Thyroid gland (tissue), 4 donors: ENCODE data around the gene RNGTT. TPM values are rescaled to one million over a fixed set of nuclear protein-coding genes. Genes with fewer than 3 reads are reported as not detected.

ENCODE experiments used
- DNase-seq, 2 donors: peaks; one replicate each; pipeline ENCODE4 v3.0.0-alpha.2; 2019
- H3K27ac ChIP-seq, 3 donors: fragments of 200-600 bp; sonication (generic); 1 replicate in 2 of 3; 2 replicates in 1 of 3; pipeline ENCODE4 v1.5.1; 2016 to 2019; ENCODE audit warnings: mild to moderate bottlenecking in 1 of 3, moderate library complexity in 1 of 3
- H3K27me3 ChIP-seq: fragments of 200-600 bp; sonication (generic); one replicate; pipeline ENCODE4 v1.5.1; 2019
- H3K36me3 ChIP-seq, 2 donors: fragments of 200-600 bp; sonication (generic); one replicate each; pipeline ENCODE4 v1.5.1; 2016 to 2019
- H3K4me1 ChIP-seq, 2 donors: fragments of 200-600 bp; sonication (generic); one replicate each; pipeline ENCODE4 v1.5.1; 2017 to 2019
- H3K4me3 ChIP-seq, 3 donors: fragments of 200-600 bp; sonication (generic); replicated peaks in 1 of 3; 1 replicate in 2 of 3; 2 replicates in 1 of 3; pipeline ENCODE4 v1.5.1; 2016; ENCODE audit warnings: mild to moderate bottlenecking in 1 of 3
- H3K9me3 ChIP-seq: fragments of 200-600 bp; sonication (generic); one replicate; pipeline ENCODE4 v1.5.1; 2017
- POLR2A ChIP-seq, 2 donors: fragments of 450-650 bp; IDR thresholded peaks; one replicate each; pipeline ENCODE4 v1.6.1; 2017; ENCODE audit warnings: antibody characterized with exemption in 2 of 2, mild to moderate bottlenecking in 2 of 2, moderate library complexity in 1 of 2
- WGBS, 2 donors: methylation state at CpG; one replicate each; pipeline ENCODE4 v1.1.5; 2017; 5-methylcytosine and 5-hydroxymethylcytosine counted together
- intact Hi-C: fragments of 100-400 bp; cut with DNase I; formaldehyde crosslinking; loops from one replicate; pipeline ENCODE4 v1.15.1; 2023
- total RNA-seq, 4 donors: library from RNA; depleted of rRNA; stranded (reverse); fragments of >200 nt; gene quantifications; one replicate each; pipeline ENCODE4 v1.2.3, GENCODE V29; 2016
- TF ChIP-seq, protein P1 (sequence below), 6 experiments: fragments of 200-600 bp in 3 of 6; fragments of 450-650 bp in 3 of 6; sonication (generic) in 3 of 6; IDR thresholded peaks; one replicate each; pipeline ENCODE4 v1.5.1; 2016 to 2019; ENCODE audit warnings: antibody characterized with exemption in 6 of 6, mild to moderate bottlenecking in 2 of 6, inconsistent platforms in 1 of 6, moderate library complexity in 1 of 6

The RNGTT gene
- total RNA-seq, 4 donors from 2014 or later: 19.1 to 31.4 (median 24.8) TPM

DNA sequence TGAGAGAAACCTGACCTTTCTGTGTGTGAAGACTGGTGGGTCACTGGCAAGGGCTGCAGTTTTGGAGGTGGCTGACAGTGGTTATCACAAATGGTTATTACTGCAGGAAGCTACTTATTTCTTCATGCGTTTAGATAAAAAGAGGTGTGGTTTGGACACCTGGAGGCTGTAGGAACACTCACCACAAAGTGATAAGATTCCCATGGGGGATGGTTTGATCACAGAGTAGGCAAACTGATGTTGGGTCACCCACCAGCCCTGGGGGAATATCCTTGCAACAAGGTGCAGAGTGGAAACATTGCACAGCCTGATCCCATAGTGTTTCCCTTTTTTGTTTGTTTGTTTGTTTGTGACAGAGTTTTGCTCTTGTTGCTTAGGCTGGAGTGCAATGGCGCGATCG lies 33.9 kb upstream of the RNGTT start:
- no peak for TF ChIP-seq POLR2A (IDR thresholded peaks at IDR 0.05)
- TF ChIP-seq, protein P1, sequence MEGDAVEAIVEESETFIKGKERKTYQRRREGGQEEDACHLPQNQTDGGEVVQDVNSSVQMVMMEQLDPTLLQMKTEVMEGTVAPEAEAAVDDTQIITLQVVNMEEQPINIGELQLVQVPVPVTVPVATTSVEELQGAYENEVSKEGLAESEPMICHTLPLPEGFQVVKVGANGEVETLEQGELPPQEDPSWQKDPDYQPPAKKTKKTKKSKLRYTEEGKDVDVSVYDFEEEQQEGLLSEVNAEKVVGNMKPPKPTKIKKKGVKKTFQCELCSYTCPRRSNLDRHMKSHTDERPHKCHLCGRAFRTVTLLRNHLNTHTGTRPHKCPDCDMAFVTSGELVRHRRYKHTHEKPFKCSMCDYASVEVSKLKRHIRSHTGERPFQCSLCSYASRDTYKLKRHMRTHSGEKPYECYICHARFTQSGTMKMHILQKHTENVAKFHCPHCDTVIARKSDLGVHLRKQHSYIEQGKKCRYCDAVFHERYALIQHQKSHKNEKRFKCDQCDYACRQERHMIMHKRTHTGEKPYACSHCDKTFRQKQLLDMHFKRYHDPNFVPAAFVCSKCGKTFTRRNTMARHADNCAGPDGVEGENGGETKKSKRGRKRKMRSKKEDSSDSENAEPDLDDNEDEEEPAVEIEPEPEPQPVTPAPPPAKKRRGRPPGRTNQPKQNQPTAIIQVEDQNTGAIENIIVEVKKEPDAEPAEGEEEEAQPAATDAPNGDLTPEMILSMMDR (IDR thresholded peaks at IDR 0.05): no peak
- Histone ChIP-seq H3K27me3 (no peaks in the 10 kb centered on the region), H3K4me3 (no peak overlapping the region), H3K9me3 (no peaks in the 10 kb centered on the region), H3K36me3 (no peaks in the 10 kb centered on the region), H3K27ac (no peak overlapping the region), H3K4me1 (no peaks in the 10 kb centered on the region)
- intact Hi-C loops: no loop called here
- WGBS, 2 donors: 87 to 96% methylated on average over 4 of the region's 4 CpGs
- DNase-seq: no peak

DNA sequence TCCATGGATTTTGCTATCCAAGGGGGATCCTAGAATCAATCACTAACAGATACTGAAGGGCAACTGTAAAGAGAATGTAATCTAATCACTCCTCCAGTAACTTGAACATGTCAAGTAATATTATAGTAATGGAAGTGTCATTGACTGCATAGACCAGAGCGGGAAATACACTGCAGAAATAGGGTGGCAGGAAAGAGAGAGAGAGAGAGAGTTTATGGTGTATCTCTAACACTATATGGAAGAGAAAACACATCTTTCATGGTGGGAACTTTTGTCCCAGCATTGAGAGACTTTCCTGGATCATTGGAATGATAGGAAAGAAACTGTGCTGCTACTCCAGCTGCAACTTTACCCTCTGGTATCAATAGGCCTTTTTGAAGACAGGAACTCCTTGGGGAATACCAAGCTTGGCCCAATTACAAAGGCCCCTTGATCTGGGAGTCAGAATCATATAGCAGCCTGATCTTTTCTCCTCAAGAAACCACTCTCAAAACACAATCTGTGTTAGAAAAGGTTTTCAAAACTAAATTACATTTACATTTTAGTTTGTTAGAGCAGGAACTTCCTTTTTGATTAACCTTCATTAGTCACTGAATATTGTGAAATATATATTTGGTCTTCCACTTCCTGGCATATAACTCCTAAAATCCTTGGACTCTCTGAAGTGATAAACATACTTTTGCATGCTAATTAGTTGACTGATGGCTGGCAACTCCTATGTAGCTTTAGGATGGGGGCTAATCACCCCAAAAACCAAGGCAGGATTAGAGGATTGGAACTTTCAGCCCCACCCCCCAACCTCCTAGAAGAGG lies 29.5 kb upstream of the RNGTT start:
- DNase-seq: no peak
- intact Hi-C loops: no loop called here
- no peak for TF ChIP-seq POLR2A (IDR thresholded peaks at IDR 0.05)
- TF ChIP-seq, protein P1 (IDR thresholded peaks at IDR 0.05): no peak
- H3K4me1 ChIP-seq: no peaks in the 10 kb centered on the region
- no peak overlapping the region for H3K27ac ChIP-seq
- H3K9me3 ChIP-seq: no peaks in the 10 kb centered on the region
- no peaks in the 10 kb centered on the region for H3K36me3 ChIP-seq
- H3K4me3 ChIP-seq: no peak overlapping the region
- no peaks in the 10 kb centered on the region for H3K27me3 ChIP-seq
- 93 to 98% methylated on average over 1 of the region's 1 CpG for WGBS, 2 donors

DNA sequence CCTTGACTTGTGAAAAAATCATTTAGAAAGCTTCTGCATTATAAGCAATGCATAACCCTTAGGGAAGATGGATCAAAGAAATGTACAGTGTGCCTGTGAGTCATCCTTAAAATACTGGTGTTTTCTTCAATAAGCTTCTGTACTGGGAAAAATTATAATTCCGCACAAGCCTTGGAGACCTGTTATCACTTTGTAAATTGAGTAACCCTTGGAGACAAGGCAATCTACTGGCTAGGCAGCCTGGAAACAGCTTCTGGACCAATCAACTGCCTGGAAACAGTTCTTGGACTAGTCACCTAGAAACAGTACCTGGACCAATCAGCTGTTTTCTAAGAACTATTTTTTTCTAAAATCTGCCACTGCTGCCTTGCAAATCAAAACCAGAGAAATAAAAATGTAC lies 25.8 kb upstream of the RNGTT start:
- 73 to 87% methylated on average over 1 of the region's 1 CpG for WGBS, 2 donors
- TF ChIP-seq POLR2A (IDR thresholded peaks at IDR 0.05): no peak
- TF ChIP-seq, protein P1 (IDR thresholded peaks at IDR 0.05): no peak
- Histone ChIP-seq H3K4me3 (no peak overlapping the region), H3K4me1 (no peaks in the 10 kb centered on the region), H3K27me3 (no peaks in the 10 kb centered on the region), H3K27ac (no peak overlapping the region), H3K36me3 (no peaks in the 10 kb centered on the region), H3K9me3 (no peaks in the 10 kb centered on the region)
- intact Hi-C loops: loop anchor here (10.0 kb wide), 1 partner anchor 156 kb away; the partner anchor contains the start of gene PM20D2
- no peak for DNase-seq

DNA sequence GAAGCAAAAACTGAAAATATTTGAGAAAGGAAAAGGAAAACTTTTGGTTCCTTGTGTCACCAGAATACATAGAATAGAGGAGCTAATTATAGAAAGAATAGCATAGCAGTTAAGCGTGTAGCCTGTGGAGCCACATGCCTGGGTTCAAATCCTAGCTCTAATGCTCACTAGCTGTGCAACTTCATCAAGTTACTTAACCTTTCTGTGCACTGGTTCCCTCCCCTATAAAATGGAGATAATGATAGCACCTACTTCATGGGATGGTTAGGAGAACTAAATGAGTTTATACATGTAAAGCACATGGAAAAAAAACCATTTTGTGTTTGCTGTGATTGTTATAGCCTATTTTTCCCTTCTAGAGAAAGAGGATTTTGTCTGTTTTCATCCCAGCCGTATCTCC lies 24.5 kb upstream of the RNGTT start:
- WGBS, 2 donors: 46 to 58% methylated on average over 2 of the region's 2 CpGs
- no peaks in the 10 kb centered on the region for H3K4me1 ChIP-seq
- TF ChIP-seq POLR2A (IDR thresholded peaks at IDR 0.05): no peak
- TF ChIP-seq, protein P1 (IDR thresholded peaks at IDR 0.05): no peak
- no peaks in the 10 kb centered on the region for H3K36me3 ChIP-seq
- intact Hi-C loops: loop anchor here (10.0 kb wide), 1 partner anchor 157 kb away; the partner anchor contains the start of gene PM20D2
- H3K4me3 ChIP-seq: no peak overlapping the region
- no peak overlapping the region for H3K27ac ChIP-seq
- H3K9me3 ChIP-seq: no peaks in the 10 kb centered on the region
- H3K27me3 ChIP-seq: no peaks in the 10 kb centered on the region
- DNase-seq: no peak

DNA sequence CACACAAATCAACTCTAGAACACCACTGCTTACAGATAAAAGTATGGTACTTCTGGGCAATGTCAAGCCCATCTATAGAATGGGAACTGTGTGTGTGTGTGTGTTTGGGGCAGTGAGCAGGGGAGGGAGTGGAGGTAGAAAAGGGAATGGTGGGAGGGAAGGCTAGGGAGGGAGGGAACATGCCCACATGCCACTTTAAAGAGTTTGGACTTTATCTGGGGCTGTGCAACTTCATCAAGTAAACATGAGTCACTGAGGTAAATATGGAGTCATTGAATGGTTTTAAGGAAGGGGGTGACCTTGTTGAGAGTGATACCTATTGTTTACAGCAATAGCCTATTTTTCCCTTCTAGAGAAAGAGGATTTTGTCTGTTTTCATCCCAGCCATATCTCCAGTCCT lies 22.5 kb upstream of the RNGTT start:
- Histone ChIP-seq H3K4me3 (no peak overlapping the region), H3K36me3 (no peaks in the 10 kb centered on the region), H3K4me1 (no peaks in the 10 kb centered on the region), H3K27me3 (no peaks in the 10 kb centered on the region), H3K9me3 (no peaks in the 10 kb centered on the region), H3K27ac (no peak overlapping the region)
- DNase-seq: no peak
- intact Hi-C loops: loop anchor here (10.0 kb wide), 1 partner anchor 159 kb away; the partner anchor contains the start of gene PM20D2
- TF ChIP-seq, protein P1 (IDR thresholded peaks at IDR 0.05): no peak
- no peak for TF ChIP-seq POLR2A (IDR thresholded peaks at IDR 0.05)
